GM12891 (cell line): ENCODE results near the gene FUZ.

ENCODE experiments used
- POLR2A ChIP-seq: IDR thresholded peaks from 2 replicates; pipeline ENCODE4 v1.6.1; 2011; ENCODE audit warnings: low read depth, low read length, control low read depth
- POLR2AphosphoS5 ChIP-seq: IDR thresholded peaks from 2 replicates; pipeline ENCODE4 v1.6.1; 2011; ENCODE audit warnings: low read depth, low read length, control low read depth

DNA sequence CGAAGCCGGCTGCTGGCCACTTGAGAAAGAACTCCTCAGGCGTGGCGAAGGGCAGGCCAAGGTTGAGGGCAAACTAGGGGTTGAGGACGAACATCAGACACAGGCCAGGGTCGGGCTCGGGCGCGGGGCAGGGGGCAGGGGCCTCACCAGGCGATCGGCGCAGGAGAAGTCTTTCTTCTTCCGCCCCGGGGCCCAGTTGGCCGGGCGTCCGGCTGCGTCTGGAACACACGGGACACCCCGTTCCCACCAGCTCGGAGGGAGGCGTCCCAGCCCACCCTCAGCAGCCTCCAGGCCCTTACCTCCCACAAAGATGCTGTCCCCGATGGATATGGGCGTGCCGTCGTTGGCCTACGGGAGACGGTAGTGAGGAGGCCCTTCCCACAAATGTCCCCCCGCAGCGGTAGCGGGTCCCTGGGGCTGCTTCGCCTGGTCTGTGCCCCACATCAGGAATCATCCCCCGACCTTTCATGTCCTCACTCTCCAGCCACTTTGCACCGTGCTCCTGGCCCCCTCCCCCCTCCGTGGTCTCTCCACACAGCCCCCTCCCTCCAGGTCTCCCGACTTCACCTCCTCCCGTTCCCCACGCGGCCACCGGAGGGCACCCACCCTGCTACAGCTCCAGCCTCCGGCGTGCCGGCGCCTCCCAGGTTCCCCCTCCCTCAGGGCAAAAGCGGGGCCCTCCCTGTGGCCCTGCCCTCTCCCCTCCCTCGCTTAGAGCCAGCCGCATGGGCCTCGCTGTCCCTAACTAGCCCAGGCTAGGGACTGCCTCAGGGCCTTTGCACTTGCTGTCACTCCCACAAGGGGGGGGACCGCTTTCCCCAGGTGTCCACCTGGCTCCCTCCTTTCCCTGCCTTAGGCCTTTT is 49.5 kb upstream of the FUZ start:
- TF ChIP-seq POLR2AphosphoS5 = no peak
- TF ChIP-seq POLR2A = no peak
